ENCODE data around the gene MXRA8. TPM values are rescaled to one million over a fixed set of nuclear protein-coding genes. Genes with fewer than 3 reads are reported as not detected.
"Not testable (repeated sequence)": the region's sequence is repeated elsewhere in the genome, so short reads cannot be mapped to it uniquely, and the experiment has no call there.

Gene MXRA8
- total RNA-seq, 2 donors from 2014 or later: 23.3 to 48.5 TPM

DNA sequence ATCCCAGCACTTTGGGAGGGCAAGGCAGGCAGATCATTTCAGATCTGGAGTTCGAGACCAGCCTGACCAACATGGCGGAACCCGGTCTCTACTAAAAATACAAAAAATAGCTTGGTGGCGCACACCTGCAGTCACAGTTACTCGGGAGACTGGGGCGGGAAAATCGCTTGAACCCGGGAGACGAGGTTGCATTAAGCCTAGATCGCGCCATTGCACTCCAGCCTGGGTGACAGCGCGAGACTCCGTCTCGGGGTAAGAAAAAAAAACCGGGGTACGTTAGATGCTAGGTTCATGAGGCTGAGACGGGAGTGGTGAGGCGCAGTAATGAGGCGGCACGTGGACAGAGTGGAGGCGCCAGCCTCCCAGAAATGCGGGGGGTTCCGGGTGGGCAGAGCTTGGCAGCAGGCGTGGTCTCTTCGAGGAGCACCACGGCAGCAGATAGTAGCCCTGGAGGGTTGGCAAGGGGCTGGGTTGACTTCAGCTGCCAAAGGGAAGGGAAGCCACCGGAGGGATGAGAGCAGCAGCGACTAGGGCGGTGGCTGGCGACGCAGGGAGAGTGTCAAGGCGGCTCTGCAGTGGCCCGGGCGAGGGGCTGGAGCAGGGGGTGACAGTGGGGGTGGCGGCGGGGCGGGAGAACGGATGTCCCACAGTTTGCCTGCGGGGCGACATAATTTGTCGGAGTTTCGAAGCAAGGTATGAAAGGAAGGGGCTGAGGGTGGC lies 47.9 kb upstream of the MXRA8 start:
- TF ChIP-seq POLR2A (IDR thresholded peaks at IDR 0.05): no peak
- TF ChIP-seq, protein P1, sequence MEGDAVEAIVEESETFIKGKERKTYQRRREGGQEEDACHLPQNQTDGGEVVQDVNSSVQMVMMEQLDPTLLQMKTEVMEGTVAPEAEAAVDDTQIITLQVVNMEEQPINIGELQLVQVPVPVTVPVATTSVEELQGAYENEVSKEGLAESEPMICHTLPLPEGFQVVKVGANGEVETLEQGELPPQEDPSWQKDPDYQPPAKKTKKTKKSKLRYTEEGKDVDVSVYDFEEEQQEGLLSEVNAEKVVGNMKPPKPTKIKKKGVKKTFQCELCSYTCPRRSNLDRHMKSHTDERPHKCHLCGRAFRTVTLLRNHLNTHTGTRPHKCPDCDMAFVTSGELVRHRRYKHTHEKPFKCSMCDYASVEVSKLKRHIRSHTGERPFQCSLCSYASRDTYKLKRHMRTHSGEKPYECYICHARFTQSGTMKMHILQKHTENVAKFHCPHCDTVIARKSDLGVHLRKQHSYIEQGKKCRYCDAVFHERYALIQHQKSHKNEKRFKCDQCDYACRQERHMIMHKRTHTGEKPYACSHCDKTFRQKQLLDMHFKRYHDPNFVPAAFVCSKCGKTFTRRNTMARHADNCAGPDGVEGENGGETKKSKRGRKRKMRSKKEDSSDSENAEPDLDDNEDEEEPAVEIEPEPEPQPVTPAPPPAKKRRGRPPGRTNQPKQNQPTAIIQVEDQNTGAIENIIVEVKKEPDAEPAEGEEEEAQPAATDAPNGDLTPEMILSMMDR (IDR thresholded peaks at IDR 0.05): no peak
- 32 to 43% methylated on average over 40 to 41 of the region's 43 CpGs for WGBS, 2 donors
- intact Hi-C loops (cut with DNase I): no loop called here
- Histone ChIP-seq H3K9me3 (no peaks in the 10 kb centered on the region), H3K27me3 (no peaks in the 10 kb centered on the region), H3K36me3 (replicated peaks in 1 of 2; ENCODE audit: insufficient read depth in 1 of 2, low read depth in 2 of 2) (peaks cover 0 to 5% of the 10 kb centered on the region in 2 donors), H3K4me3 (peak overlapping the region; percentile 98 to 99), H3K4me1 (peaks cover 41% of the 10 kb centered on the region), H3K27ac (peak overlapping the region; percentile 40 to 89 (median 72))
- ATAC-seq (no peak), DNase-seq (no peak)

DNA sequence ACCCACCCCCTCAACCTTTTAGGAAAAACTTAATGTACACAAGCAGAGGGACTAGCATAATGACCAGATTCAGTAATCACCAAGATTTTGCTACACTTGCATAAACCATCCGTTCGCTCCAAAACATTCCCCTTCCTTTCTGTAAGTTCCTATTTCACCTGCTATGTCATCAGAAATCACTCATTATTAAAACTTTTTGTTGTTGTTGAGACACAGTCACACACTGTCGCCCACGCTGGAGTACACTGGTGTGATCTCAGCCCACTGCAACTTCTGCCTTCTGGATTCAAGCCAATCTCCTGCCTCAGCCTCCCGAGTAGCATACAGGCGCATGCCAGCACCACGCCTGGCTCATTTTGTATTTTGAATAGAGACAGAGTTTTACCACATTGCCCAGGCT lies 45.3 kb upstream of the MXRA8 start:
- intact Hi-C loops (cut with DNase I): loop anchor here (5.0 kb wide), 1 partner anchor 34 kb away; the partner anchor contains the start of gene VWA1
- no peaks in the 10 kb centered on the region for H3K27me3 ChIP-seq
- ATAC-seq: no peak

DNA sequence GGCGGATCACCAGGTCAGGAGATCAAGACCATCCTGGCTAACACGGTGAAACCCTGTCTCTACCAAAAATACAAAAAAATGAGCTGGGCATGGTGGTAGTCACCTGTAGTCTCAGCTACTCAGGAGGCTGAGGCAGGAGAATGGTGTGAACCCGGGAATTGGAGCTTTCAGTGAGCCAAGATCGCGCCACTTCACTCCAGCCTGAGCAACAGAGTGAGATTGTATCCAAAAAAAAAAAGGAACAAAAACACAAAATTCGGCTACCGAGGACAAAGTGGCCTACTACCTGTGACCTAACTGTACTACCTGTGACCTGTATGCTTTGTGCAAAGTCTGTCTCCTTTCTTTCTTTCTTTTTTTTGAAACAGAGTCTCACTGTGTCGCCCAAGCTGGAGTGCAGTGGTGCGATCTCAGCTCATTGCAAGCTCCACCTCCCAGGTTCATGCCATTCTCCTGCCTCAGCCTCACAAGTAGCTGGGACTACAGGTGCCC lies 44.6 kb upstream of the MXRA8 start:
- not testable (repeated sequence) for H3K36me3 ChIP-seq (replicated peaks in 1 of 2; ENCODE audit: insufficient read depth in 1 of 2, low read depth in 2 of 2); H3K27ac ChIP-seq; ATAC-seq; H3K9me3 ChIP-seq; DNase-seq; H3K27me3 ChIP-seq; H3K4me3 ChIP-seq
- intact Hi-C loops (cut with DNase I): loop anchor here (5.0 kb wide), 1 partner anchor 34 kb away; the partner anchor contains the start of gene VWA1
- peaks cover 41% of the 10 kb centered on the region for H3K4me1 ChIP-seq
- WGBS, 2 donors: 84 to 86% methylated on average over 9 of the region's 9 CpGs

More for the DNA sequence above, 45.3 kb upstream of the MXRA8 start:
- Histone ChIP-seq H3K4me3 (no peak overlapping the region), H3K4me1 (peaks cover 43% of the 10 kb centered on the region), H3K36me3 (replicated peaks in 1 of 2; ENCODE audit: insufficient read depth in 1 of 2, low read depth in 2 of 2) (peaks cover 0 to 5% of the 10 kb centered on the region in 2 donors), H3K9me3 (no peaks in the 10 kb centered on the region), H3K27ac (no peak overlapping the region)
- WGBS, 2 donors: 80 to 91% methylated on average over 7 of the region's 7 CpGs
- no peak for TF ChIP-seq POLR2A (IDR thresholded peaks at IDR 0.05)
- TF ChIP-seq, protein P1 (IDR thresholded peaks at IDR 0.05): no peak
- no peak for DNase-seq

DNA sequence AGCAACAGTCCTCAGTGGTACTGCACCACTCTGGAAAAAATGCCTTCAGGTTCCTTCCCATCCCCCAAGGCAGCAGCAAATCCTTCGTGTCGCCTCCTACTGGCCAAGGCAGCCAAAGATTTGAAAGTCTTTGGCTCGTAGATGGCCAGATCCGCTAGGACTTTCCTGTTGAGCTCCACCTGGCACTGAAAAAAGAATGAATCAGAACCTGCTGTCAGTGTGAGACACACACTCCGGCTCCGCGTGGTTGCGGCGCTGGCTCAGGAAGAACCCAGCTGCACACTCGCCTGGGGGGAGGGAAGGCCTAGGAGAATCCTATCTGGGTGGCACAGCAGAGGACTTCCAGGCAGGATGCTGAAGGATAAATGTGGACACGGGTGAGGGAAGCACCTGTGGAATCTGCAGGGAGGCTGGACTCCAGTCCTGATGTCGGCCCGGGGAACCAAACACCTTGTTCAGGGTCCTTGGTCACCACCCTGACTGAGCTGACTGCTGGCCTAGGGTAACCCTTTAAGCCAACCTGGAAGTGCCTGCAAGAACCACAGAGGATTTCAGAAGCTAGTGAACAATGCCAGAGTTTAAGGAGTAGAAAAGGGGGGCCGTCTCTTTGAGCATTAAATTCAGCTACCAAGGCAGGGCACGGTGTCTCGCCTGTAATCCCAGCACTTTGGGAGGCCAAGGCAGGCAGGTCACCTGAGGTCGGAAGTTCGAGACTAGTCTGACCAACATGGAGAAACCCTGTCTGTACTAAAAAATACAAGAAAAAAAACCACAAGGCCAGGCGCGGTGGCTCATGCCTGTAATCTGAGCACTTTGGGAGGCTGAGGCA lies 43.9 kb upstream of the MXRA8 start:
- Histone ChIP-seq H3K4me1 (peaks cover 45% of the 10 kb centered on the region), H3K36me3 (replicated peaks in 1 of 2; ENCODE audit: insufficient read depth in 1 of 2, low read depth in 2 of 2) (peaks cover 0 to 5% of the 10 kb centered on the region in 2 donors), H3K4me3 (no peak overlapping the region), H3K27me3 (no peaks in the 10 kb centered on the region), H3K27ac (peak overlapping the region in 2 of 4 donors; percentile 18 to 30), H3K9me3 (no peaks in the 10 kb centered on the region)
- intact Hi-C loops (cut with DNase I): loop anchor here (5.0 kb wide), 1 partner anchor 35 kb away; the partner anchor contains the start of gene VWA1
- no peak for TF ChIP-seq POLR2A (IDR thresholded peaks at IDR 0.05)
- TF ChIP-seq, protein P1 (IDR thresholded peaks at IDR 0.05): peak in 6 of 7 experiments; percentile 27 to 57 (median 42)
- 59 to 61% methylated on average over 20 of the region's 20 CpGs for WGBS, 2 donors
- DNase-seq (peak; percentile 40 to 55 (median 48)), ATAC-seq (no peak)
